ENCODE measurements around the gene MTG1.
"Not testable (repeated sequence)": the region's sequence is repeated elsewhere in the genome, so short reads cannot be mapped to it uniquely, and the experiment has no call there.

Gene MTG1

GRCh38 chr10:133438711-133439273, 44.8 kb downstream of the MTG1 start:
- TF ChIP-seq, protein P1, sequence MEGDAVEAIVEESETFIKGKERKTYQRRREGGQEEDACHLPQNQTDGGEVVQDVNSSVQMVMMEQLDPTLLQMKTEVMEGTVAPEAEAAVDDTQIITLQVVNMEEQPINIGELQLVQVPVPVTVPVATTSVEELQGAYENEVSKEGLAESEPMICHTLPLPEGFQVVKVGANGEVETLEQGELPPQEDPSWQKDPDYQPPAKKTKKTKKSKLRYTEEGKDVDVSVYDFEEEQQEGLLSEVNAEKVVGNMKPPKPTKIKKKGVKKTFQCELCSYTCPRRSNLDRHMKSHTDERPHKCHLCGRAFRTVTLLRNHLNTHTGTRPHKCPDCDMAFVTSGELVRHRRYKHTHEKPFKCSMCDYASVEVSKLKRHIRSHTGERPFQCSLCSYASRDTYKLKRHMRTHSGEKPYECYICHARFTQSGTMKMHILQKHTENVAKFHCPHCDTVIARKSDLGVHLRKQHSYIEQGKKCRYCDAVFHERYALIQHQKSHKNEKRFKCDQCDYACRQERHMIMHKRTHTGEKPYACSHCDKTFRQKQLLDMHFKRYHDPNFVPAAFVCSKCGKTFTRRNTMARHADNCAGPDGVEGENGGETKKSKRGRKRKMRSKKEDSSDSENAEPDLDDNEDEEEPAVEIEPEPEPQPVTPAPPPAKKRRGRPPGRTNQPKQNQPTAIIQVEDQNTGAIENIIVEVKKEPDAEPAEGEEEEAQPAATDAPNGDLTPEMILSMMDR (IDR thresholded peaks at IDR 0.05; ENCODE audit: borderline replicate concordance, control extremely low read depth, extremely low read depth, insufficient read depth, missing control alignments), result peak; percentile 11
- in situ Hi-C loops (cut with MboI; ENCODE audit: low sequenced_read_pairs, unreplicated experiment), result no loop called here
- peak; percentile 70 for DNase-seq (ENCODE audit: low spot score)

DNA sequence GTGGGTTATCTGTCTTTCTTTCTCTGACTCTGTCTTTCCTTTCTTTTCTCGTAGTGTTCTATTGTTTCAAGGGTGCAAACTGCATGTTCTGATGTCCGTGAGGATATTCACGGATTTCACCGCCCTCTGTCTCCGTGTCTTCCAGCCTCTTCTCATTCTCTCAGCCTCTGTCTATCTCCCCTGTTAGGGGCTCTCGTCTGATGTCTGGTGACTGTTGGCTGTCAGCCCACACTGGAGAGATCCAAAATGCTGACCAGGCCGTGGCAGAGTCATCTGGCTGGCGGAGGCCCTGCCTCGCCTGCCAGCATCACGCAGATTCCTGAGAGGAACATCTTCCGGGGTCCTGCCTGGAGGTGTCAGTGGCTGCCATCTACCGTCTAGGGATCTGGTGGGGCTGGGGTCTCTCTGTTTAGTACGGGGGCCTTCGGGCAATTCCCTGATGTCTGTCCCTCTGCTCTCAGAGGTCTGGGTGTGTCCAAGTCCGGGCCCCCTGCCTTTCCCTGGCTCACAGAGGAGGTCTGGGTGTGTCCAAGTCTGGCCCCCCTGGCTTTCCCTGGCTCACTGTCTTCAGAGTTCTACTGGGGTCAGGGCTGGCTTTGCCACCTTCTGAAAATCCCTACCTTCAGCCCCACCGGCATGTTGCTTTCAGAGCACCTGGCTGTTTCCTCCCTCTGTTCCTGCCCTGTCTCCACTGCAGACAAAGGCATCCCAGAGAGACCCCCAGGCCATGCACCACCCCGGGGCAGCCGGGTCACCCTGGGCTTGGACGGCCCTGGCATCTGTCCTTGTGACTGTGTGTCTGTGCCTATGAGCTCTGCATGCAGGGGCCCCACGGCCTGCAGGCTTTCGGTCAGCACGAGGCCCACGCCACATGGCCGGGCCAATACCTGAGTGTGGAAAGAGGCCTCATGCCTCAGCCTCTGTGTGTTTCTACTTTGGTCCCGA, 45.8 kb downstream of the MTG1 start:
- in situ Hi-C loops (cut with MboI; ENCODE audit: low sequenced_read_pairs, unreplicated experiment), result no loop called here
- TF ChIP-seq, protein P1 (IDR thresholded peaks at IDR 0.05; ENCODE audit: borderline replicate concordance, control extremely low read depth, extremely low read depth, insufficient read depth, missing control alignments), result no peak
- DNase-seq (ENCODE audit: low spot score), result peak; percentile 11

- TF ChIP-seq, protein P1 (IDR thresholded peaks at IDR 0.05; ENCODE audit: borderline replicate concordance, control extremely low read depth, extremely low read depth, insufficient read depth, missing control alignments), result no peak
- DNase-seq (ENCODE audit: low spot score), result no peak
- in situ Hi-C loops (cut with MboI; ENCODE audit: low sequenced_read_pairs, unreplicated experiment), result no loop called here
Measured at GRCh38 chr10:133440633-133441285, 46.8 kb downstream of the MTG1 start.

DNA sequence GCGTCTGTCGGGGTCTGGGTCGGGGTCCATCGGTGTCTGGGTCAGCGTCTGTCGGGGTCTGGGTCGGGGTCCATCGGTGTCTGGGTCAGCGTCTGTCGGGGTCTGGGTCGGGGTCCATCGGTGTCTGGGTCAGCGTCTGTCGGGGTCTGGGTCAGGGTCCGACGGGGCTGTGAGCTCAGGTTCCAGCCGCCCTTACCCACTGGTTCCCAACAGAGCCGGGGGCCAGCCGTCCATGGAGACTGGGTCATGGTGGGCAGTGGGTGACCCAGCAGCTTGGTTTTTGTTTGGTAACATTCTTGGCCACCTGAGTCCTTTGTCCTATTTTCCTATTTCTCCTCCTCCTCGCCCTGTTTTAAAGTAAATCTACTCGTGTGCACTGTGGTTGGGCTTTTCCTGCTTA, 47.4 kb downstream of the MTG1 start:
- DNase-seq (ENCODE audit: low spot score); in situ Hi-C loops (cut with MboI; ENCODE audit: low sequenced_read_pairs, unreplicated experiment): not testable (repeated sequence)

- in situ Hi-C loops (cut with MboI; ENCODE audit: low sequenced_read_pairs, unreplicated experiment), result no loop called here
- DNase-seq (ENCODE audit: low spot score), result no peak
- TF ChIP-seq, protein P1 (IDR thresholded peaks at IDR 0.05; ENCODE audit: borderline replicate concordance, control extremely low read depth, extremely low read depth, insufficient read depth, missing control alignments), result no peak
Measured at GRCh38 chr10:133441780-133442179, 47.8 kb downstream of the MTG1 start.

GRCh38 chr10:133442191-133442966, 48.4 kb downstream of the MTG1 start:
- TF ChIP-seq, protein P1 (IDR thresholded peaks at IDR 0.05; ENCODE audit: borderline replicate concordance, control extremely low read depth, extremely low read depth, insufficient read depth, missing control alignments), result no peak
- DNase-seq (ENCODE audit: low spot score), result no peak
- in situ Hi-C loops (cut with MboI; ENCODE audit: low sequenced_read_pairs, unreplicated experiment), result no loop called here
